IPS-20b (cell line): ENCODE results near the gene LEUTX.
"Not testable (repeated sequence)": the region's sequence is repeated elsewhere in the genome, so short reads cannot be mapped to it uniquely, and the experiment has no call there.

Experiments used
- H3K27ac ChIP-seq: one replicate; pipeline ENCODE4 v1.5.1; 2013; ENCODE audit warnings: low read length
- H3K27me3 ChIP-seq: 2 replicates; pipeline ENCODE4 v1.6.1; 2013; ENCODE audit warnings: mild to moderate bottlenecking, low read length, inconsistent platforms; ENCODE audit not compliant: insufficient read depth
- H3K36me3 ChIP-seq: 2 replicates; pipeline ENCODE4 v1.6.1; 2013; ENCODE audit warnings: low read depth, mild to moderate bottlenecking, inconsistent platforms, low read length, moderate library complexity; ENCODE audit not compliant: insufficient read depth
- H3K4me1 ChIP-seq: 2 replicates; pipeline ENCODE4 v1.6.1; 2013; ENCODE audit warnings: mild to moderate bottlenecking, control low read depth, inconsistent platforms, low read length, moderate library complexity; ENCODE audit not compliant: insufficient read depth
- H3K4me3 ChIP-seq: 2 replicates; pipeline ENCODE4 v1.5.1; 2013; ENCODE audit warnings: mild to moderate bottlenecking, low read length, inconsistent platforms
- H3K9ac ChIP-seq: 2 replicates; pipeline ENCODE4 v1.6.1; 2013; ENCODE audit warnings: low read depth, mild to moderate bottlenecking, inconsistent platforms, low read length, moderate library complexity
- H3K9me3 ChIP-seq: 2 replicates; pipeline ENCODE4 v1.6.1; 2013; ENCODE audit warnings: mild to moderate bottlenecking, low read depth, low read length, inconsistent platforms; ENCODE audit not compliant: insufficient read depth

Gene LEUTX

DNA sequence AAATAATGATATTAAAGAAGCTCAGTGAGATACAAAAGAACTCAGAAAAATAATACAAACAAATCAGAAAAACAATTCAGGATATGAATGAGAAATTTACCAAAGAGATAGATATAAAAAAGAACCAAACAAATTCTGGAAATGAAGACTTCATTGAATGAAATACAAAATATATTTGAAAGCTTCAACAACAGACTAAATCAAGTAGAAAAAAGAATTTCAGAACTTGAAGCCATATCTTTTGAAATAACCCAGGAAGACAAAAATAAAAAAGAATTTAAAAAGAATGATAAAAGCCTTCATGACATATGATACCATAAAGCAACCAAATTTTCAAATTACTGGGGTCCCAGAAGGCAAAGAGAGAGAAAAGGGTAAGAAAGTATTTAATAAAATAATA lies 9.6 kb downstream of the LEUTX start:
- Histone ChIP-seq H3K36me3 (no peaks in the 10 kb centered on the region), H3K9me3 (no peaks in the 10 kb centered on the region), H3K4me1 (no peaks in the 10 kb centered on the region), H3K27ac (no peak overlapping the region), H3K4me3 (no peak overlapping the region), H3K9ac (no peak overlapping the region), H3K27me3 (no peaks in the 10 kb centered on the region)

DNA sequence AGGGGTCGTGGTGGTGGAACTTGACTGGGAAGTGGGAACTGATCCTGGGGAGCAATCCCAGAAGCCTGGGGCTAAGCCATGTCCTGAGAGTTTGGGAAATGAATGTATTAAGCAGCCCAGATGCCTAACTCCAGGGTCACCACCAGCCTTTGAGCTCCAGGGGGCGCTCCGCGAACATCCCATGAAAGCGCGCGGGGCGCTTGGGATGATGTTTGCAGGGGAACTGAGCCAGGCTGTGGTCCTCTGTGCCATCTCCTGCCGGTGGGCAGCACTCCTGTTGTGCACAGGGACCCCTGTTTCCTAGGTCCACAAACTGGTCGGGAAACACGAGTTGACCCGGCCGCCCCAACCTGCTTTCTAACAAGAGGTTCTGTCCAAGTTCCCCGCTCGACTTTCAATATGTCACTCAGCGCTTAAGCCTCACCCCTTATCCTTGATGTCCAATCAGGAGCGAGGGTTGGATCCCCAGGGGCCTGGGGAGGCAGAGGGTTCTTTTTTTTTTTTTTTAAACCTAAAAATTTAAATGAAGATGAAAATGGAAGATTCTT lies 14.4 kb downstream of the LEUTX start:
- H3K9me3 ChIP-seq = no peaks in the 10 kb centered on the region
- peak overlapping the region; percentile 66; the same call in 1 of the 2 replicates for H3K9ac ChIP-seq
- H3K27me3 ChIP-seq = no peaks in the 10 kb centered on the region
- H3K4me1 ChIP-seq = peaks cover 4% of the 10 kb centered on the region; the same call in 1 of the 2 replicates
- no peaks in the 10 kb centered on the region for H3K36me3 ChIP-seq
- no peak overlapping the region for H3K27ac ChIP-seq
- peak overlapping the region; percentile 90 for H3K4me3 ChIP-seq

DNA sequence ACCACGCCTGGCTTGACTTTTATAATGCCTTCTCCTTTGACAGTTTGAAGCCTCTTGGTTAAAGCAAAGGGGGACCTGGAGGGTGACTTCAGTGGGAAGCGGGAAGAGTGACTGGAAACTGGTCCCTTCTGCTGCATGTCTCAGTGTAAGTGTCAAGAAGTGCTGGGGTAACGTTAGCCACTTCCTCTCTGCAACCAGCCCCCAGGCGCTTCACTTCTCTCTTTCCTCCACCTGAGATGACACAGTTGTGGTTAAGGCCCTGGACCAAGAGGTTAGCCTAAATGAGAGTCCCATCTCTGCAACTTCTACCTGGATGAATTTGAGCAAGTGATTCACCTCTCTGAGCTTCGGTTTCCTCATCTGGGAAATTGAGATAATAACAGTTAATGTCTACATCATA lies 16.3 kb downstream of the LEUTX start:
- H3K27ac ChIP-seq = no peak overlapping the region
- H3K9me3 ChIP-seq = no peaks in the 10 kb centered on the region
- H3K27me3 ChIP-seq = no peaks in the 10 kb centered on the region
- peaks cover 4% of the 10 kb centered on the region; the same call in 1 of the 2 replicates for H3K4me1 ChIP-seq
- no peak overlapping the region for H3K4me3 ChIP-seq
- no peaks in the 10 kb centered on the region for H3K36me3 ChIP-seq
- no peak overlapping the region for H3K9ac ChIP-seq

DNA sequence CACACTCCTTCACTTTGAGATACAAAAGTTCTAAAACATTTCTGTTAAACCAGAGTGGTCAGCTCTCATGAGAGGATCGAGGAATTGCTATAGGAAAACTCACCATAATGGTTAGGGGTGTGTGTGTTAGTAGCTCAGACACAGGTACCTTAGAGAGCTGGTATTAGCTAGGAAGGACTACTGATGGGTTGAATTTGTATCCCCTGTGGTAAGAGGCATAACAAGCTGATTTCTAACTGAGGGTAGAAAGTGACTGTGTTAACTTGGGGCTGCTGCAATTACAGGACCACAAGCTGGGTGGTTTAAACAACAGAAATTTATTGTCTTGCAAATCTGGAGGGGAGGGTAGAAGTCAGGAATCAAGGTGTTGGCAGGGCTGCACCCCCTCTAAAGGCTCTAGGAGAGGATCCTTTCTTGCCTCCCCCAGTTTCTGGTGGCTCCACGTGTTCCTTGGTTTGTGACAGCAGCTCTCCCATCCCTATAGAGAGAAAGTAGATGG lies 17.4 kb downstream of the LEUTX start:
- Histone ChIP-seq H3K27me3 (no peaks in the 10 kb centered on the region), H3K4me1 (peaks cover 4% of the 10 kb centered on the region; the same call in 1 of the 2 replicates), H3K9ac (peak overlapping the region; percentile 66; the same call in 1 of the 2 replicates), H3K27ac (no peak overlapping the region), H3K9me3 (no peaks in the 10 kb centered on the region), H3K4me3 (no peak overlapping the region; the same call in 1 of the 2 replicates), H3K36me3 (no peaks in the 10 kb centered on the region)

DNA sequence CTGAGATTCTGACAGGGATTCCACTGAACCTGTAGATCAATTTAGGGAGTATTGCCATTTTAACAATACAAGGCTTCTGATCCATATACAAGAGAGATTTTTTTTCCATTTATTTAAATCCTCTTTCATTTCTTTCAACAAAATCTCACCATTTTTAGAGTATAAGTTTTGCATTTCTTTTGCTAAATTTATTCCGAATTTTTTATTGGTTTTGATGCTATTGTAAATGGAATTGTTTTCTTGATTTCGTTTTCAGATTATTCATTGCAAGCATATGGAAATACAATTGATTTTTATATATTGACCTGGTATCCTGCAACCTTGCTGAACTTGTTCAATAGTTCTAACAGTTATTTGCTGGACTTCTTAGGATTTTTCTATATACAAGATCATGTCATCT lies 18.4 kb downstream of the LEUTX start:
- H3K4me1 ChIP-seq = peaks cover 4% of the 10 kb centered on the region; the same call in 1 of the 2 replicates
- H3K27me3 ChIP-seq = no peaks in the 10 kb centered on the region
- H3K9me3 ChIP-seq = no peaks in the 10 kb centered on the region
- H3K9ac ChIP-seq = no peak overlapping the region
- H3K4me3 ChIP-seq = no peak overlapping the region
- H3K36me3 ChIP-seq = no peaks in the 10 kb centered on the region
- no peak overlapping the region for H3K27ac ChIP-seq

DNA sequence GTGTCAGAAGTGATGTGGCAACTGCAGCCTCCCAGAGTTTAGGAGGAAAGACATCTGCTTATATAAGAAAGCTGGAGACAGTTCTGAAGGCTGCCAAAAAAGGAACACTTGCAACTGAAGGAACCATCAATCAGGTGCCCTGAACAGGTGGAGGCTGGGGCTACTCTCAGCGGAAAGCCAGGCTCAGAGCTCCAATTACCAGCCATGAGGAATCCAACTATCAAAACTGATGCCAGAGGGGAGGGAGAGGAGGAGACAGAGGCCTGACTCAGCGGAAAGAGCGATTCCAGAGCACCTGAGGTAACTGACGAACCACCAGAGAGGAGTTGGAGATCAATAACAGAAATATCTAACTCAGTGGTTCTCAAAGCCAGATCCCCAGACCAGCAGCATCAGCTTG lies 24.3 kb downstream of the LEUTX start:
- Histone ChIP-seq H3K27ac (no peak overlapping the region), H3K36me3 (no peaks in the 10 kb centered on the region), H3K9ac (no peak overlapping the region), H3K4me1 (no peaks in the 10 kb centered on the region; the same call in 1 of the 2 replicates), H3K9me3 (no peaks in the 10 kb centered on the region), H3K27me3 (no peaks in the 10 kb centered on the region), H3K4me3 (no peak overlapping the region)

DNA sequence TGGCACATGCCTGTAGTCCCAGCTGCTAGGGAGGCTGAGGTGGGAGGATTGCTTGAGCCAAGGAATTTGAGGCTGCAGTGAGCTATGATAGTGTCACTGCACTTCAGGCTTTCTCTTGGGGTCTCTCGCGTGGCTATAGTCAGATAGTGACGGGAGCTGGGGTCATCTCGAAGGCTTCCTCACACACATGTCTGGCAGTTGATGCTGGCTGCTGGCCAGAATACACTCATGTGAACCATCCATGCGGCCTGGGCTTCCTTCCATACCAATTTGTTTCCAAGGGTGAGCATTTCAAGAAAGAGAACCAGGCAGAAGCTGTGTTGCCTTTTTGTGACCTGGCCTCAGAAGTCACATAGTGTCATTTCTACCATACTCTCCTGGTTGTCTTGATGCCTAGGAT lies 26.4 kb downstream of the LEUTX start:
- Histone ChIP-seq H3K9ac (no peak overlapping the region), H3K4me3 (no peak overlapping the region), H3K4me1 (no peaks in the 10 kb centered on the region; the same call in 1 of the 2 replicates), H3K36me3 (no peaks in the 10 kb centered on the region), H3K27me3 (no peaks in the 10 kb centered on the region), H3K9me3 (no peaks in the 10 kb centered on the region), H3K27ac (no peak overlapping the region)

DNA sequence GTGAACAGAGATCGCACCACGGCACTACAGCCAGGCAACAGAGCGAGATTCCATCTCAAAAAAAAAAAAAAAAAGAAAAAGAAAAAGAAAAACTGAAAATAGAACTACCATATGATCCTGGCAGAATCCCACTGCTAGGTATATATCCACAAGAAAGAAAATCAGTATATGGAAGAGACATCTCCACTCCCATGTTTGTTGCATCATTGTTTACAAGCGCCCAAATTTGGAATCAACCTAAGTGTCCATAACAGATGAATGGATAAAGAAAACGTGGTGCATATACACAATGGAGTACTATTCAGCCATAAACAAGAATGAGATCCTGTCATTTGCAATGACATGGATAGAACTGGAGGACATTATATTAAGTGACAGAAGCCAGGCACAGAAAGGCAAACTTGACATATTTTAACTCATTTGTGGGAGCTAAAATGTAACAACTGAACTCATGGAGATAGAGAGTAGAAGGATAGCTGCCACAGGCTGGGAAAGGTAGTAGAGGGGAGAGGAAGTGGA lies 29.3 kb downstream of the LEUTX start:
- Histone ChIP-seq H3K4me1 (no peaks in the 10 kb centered on the region; the same call in 1 of the 2 replicates), H3K9ac (no peak overlapping the region), H3K4me3 (no peak overlapping the region), H3K36me3 (no peaks in the 10 kb centered on the region), H3K27me3 (no peaks in the 10 kb centered on the region), H3K9me3 (no peaks in the 10 kb centered on the region), H3K27ac (no peak overlapping the region)

DNA sequence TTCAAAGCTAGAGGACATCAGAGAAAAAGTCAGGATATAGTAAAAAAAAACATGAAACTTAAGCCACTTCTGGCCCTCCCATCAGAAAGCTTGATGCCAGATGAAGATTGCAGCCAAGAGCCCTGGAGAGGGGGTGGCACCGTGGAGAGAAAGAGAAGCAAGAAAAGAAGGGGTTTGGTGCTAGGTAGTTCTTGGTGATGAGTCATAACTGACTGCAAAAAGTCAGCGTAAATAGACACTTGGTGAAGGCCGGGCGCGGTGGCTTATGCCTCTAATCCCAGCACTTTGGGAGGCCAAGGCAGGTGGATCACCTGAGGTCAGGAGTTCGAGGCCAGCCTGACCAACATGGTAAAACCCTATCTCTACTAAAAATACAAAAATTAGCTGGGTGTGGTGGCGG lies 30.0 kb downstream of the LEUTX start:
- H3K9ac ChIP-seq, H3K27ac ChIP-seq, H3K9me3 ChIP-seq, H3K4me1 ChIP-seq, H3K27me3 ChIP-seq, H3K4me3 ChIP-seq, H3K36me3 ChIP-seq: not testable (repeated sequence)

DNA sequence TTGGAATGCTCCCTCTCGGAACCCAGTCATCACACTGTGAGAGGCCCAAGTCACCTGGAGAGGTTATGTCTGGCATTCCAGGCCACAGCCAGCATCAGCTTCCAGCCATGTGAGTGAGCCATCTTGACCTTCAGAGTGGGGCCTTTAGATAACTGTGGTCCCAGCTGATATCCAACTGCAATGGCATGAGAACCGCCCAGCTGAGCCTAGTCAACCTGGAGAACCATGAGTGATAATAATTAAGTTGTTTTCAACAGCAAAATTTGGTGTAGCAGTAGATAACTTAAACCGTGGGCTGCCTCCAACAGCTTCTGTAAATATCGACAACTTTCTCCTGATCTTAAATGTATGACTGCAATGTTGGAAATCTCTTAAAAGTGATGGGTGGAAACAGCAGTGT lies 30.7 kb downstream of the LEUTX start:
- H3K27ac ChIP-seq = no peak overlapping the region
- H3K9me3 ChIP-seq = no peaks in the 10 kb centered on the region
- H3K4me3 ChIP-seq = no peak overlapping the region
- no peak overlapping the region for H3K9ac ChIP-seq
- H3K4me1 ChIP-seq = no peaks in the 10 kb centered on the region
- no peaks in the 10 kb centered on the region for H3K27me3 ChIP-seq
- H3K36me3 ChIP-seq = no peaks in the 10 kb centered on the region

DNA sequence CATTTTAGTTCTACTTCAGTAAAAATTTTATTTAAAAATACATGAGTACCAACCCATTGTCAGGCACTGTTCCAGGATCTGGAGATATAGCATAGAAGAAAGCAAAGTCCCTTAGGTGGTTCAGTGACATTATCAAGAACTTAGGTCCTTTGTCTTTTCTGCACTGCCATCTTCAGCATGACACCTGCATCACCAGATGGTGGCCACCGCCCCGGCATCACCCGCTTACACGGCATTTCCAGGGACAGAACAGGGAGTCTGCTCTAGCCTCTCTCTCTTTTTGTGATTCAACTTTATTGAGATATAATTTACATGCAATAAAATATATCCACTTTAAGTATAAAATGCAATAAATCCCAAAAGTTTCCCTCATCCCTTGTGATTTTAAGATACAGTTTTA lies 31.8 kb downstream of the LEUTX start:
- Histone ChIP-seq H3K4me1 (no peaks in the 10 kb centered on the region), H3K9ac (no peak overlapping the region), H3K27ac (no peak overlapping the region), H3K27me3 (no peaks in the 10 kb centered on the region), H3K4me3 (no peak overlapping the region), H3K9me3 (no peaks in the 10 kb centered on the region), H3K36me3 (no peaks in the 10 kb centered on the region)

DNA sequence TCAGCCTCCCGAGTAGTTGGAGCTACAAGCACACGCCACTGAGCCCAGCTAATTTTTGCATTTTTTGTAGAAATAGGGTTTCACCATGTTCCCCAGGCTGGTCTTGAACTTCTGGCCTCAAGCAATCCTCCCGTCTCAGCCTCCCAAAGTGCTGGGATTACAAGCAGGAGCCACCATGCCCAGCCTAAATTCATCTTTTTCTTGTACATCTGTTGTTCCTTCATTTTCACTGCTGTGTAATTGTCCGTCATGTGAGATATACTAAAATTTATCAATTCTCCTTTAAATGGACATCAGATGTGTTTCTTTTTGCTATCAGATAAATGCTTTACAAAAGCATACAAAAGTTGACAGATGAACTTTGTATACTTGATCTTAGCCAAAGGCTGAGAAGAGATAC lies 32.4 kb downstream of the LEUTX start:
- no peak overlapping the region for H3K4me3 ChIP-seq
- H3K27me3 ChIP-seq = no peaks in the 10 kb centered on the region
- H3K4me1 ChIP-seq = no peaks in the 10 kb centered on the region
- no peaks in the 10 kb centered on the region for H3K9me3 ChIP-seq
- H3K9ac ChIP-seq = no peak overlapping the region
- H3K36me3 ChIP-seq = no peaks in the 10 kb centered on the region
- H3K27ac ChIP-seq = no peak overlapping the region
